CD14-positive monocyte (primary cell): ENCODE measurements around the gene PITPNC1. TPM values are rescaled to one million over a fixed set of nuclear protein-coding genes. Genes with fewer than 3 reads are reported as not detected.

Source experiments
- DNase-seq, 3 donors: peaks; one replicate each; pipeline ENCODE4 v3.0.0-alpha.2; 2011 to 2022
- H2AFZ ChIP-seq: 2 replicates; pipeline ENCODE4 v1.6.0; 2012; ENCODE audit warnings: mild to moderate bottlenecking, low read depth, low read length, inconsistent platforms; ENCODE audit not compliant: insufficient read depth, poor library complexity, severe bottlenecking
- H3K27ac ChIP-seq, 2 donors: 1 replicate in 1 of 2; 2 replicates in 1 of 2; pipeline ENCODE4 v1.5.1; 2012 to 2013; ENCODE audit warnings: low read length in 2 of 2, control low read depth in 1 of 2, inconsistent platforms in 1 of 2, low read depth in 1 of 2, mild to moderate bottlenecking in 1 of 2
- H3K27me3 ChIP-seq, 2 donors: one replicate each; pipeline versions ENCODE4 v1.6.0 to v1.6.1; 2011 to 2013; ENCODE audit warnings: low read length in 2 of 2; ENCODE audit not compliant: control insufficient read depth in 2 of 2, insufficient read depth in 2 of 2
- H3K36me3 ChIP-seq, 2 donors: replicated peaks in 1 of 2; 1 replicate in 1 of 2; 2 replicates in 1 of 2; pipeline versions ENCODE4 v1.5.1 to v1.6.1; 2012 to 2013; ENCODE audit warnings: low read length in 2 of 2, control low read depth in 1 of 2, inconsistent platforms in 1 of 2, mild to moderate bottlenecking in 1 of 2; ENCODE audit not compliant: insufficient read depth in 2 of 2, control insufficient read depth in 1 of 2
- H3K4me1 ChIP-seq, 2 donors: 1 replicate in 1 of 2; 2 replicates in 1 of 2; pipeline versions ENCODE4 v1.5.1 to v1.6.1; 2012 to 2013; ENCODE audit warnings: low read length in 2 of 2, control low read depth in 1 of 2, inconsistent platforms in 1 of 2, mild to moderate bottlenecking in 1 of 2, moderate library complexity in 1 of 2; ENCODE audit not compliant: insufficient read depth in 2 of 2, control insufficient read depth in 1 of 2
- H3K4me2 ChIP-seq: replicated peaks from 2 replicates; pipeline ENCODE3; 2012; ENCODE audit warnings: low read length, moderate library complexity, mild to moderate bottlenecking; ENCODE audit not compliant: poor library complexity, severe bottlenecking; ENCODE audit errors: extremely low read depth
- H3K4me3 ChIP-seq, 3 experiments: fragments of 200-600 bp in 1 of 3; sonication (generic) in 1 of 3; replicated peaks in 1 of 3; 1 replicate in 2 of 3; 2 replicates in 1 of 3; pipeline ENCODE4 v1.5.1; 2011 to 2013; ENCODE audit warnings: low read length in 3 of 3, mild to moderate bottlenecking in 3 of 3, control low read depth in 2 of 3, low read depth in 2 of 3, inconsistent platforms in 1 of 3, moderate library complexity in 1 of 3
- H3K79me2 ChIP-seq: 2 replicates; pipeline ENCODE4 v1.6.0; 2012; ENCODE audit warnings: mild to moderate bottlenecking, control low read depth, inconsistent platforms, low read length, moderate library complexity; ENCODE audit not compliant: insufficient read depth
- H3K9ac ChIP-seq: 2 replicates; pipeline ENCODE4 v1.6.0; 2017; ENCODE audit warnings: low read length, mild to moderate bottlenecking; ENCODE audit not compliant: insufficient read depth, poor library complexity, severe bottlenecking
- H3K9me3 ChIP-seq, 2 donors: replicated peaks in 1 of 2; 1 replicate in 1 of 2; 2 replicates in 1 of 2; pipeline versions ENCODE4 v1.5.1 to v1.6.1; 2012 to 2013; ENCODE audit warnings: low read length in 2 of 2, control low read depth in 1 of 2; ENCODE audit not compliant: control insufficient read depth in 1 of 2, insufficient read depth in 1 of 2
- H4K20me1 ChIP-seq: 2 replicates; pipeline ENCODE4 v1.6.0; 2012; ENCODE audit warnings: mild to moderate bottlenecking, low read length, control low read depth, moderate library complexity; ENCODE audit not compliant: insufficient read depth
- H3K27ac Mint-ChIP-seq, 7 donors: one replicate each; pipeline ENCODE4 v1.8.0; 2020; ENCODE audit warnings: mild to moderate bottlenecking in 7 of 7, mixed read lengths in 7 of 7, moderate library complexity in 6 of 7, inconsistent platforms in 2 of 7
- H3K27me3 Mint-ChIP-seq, 3 donors: one replicate each; pipeline ENCODE4 v1.8.0; 2021 to 2022; ENCODE audit warnings: low read depth in 3 of 3, mild to moderate bottlenecking in 3 of 3, mixed read lengths in 3 of 3, moderate library complexity in 3 of 3, inconsistent platforms in 1 of 3
- H3K36me3 Mint-ChIP-seq, 2 donors: one replicate each; pipeline ENCODE4 v1.8.0; 2020; ENCODE audit warnings: mixed read lengths in 2 of 2, inconsistent platforms in 1 of 2, mild to moderate bottlenecking in 1 of 2
- H3K4me1 Mint-ChIP-seq: one replicate; pipeline ENCODE4 v1.8.0; 2020; ENCODE audit warnings: mild to moderate bottlenecking, mixed read lengths
- H3K4me3 Mint-ChIP-seq, 2 donors: one replicate each; pipeline ENCODE4 v1.8.0; 2020; ENCODE audit warnings: mild to moderate bottlenecking in 2 of 2, mixed read lengths in 2 of 2, moderate library complexity in 1 of 2
- H3K9me3 Mint-ChIP-seq, 7 donors: one replicate each; pipeline ENCODE4 v1.8.0; 2020 to 2022; ENCODE audit warnings: mixed read lengths in 7 of 7, mild to moderate bottlenecking in 6 of 7, moderate library complexity in 6 of 7, inconsistent platforms in 2 of 7
- WGBS: methylation state at CpG from one replicate; pipeline ENCODE4 v1.1.5; 2013; ENCODE audit warnings: missing lambda C conversion rate; ENCODE audit not compliant: insufficient coverage; 5-methylcytosine and 5-hydroxymethylcytosine counted together
- intact Hi-C, 2 donors: fragments of 100-400 bp; cut with micrococcal nuclease; formaldehyde crosslinking; loops; one replicate each; pipeline versions ENCODE4 v1.15.0 to v1.15.1; 2023
- polyA plus RNA-seq, 3 donors: library from polyadenylated mRNA; depleted of rRNA in 1 of 3; unstranded in 2 of 3; stranded (reverse) in 1 of 3; fragments of 300-500 nt in 2 of 3; fragments of >200 nt in 1 of 3; fragmentation: Illumina TruSeq in 2 of 3; gene quantifications; 1 replicate in 2 of 3; 2 replicates in 1 of 3; pipeline ENCODE4 v1.2.3, GENCODE V29; 2012 to 2021
- TF ChIP-seq, protein P1 (sequence below): fragments of 200-600 bp; IDR thresholded peaks from one replicate; pipeline ENCODE4 v1.8.0; 2022; ENCODE audit warnings: antibody characterized with exemption, mild to moderate bottlenecking

PITPNC1 gene
- polyA plus RNA-seq, 3 donors, result 18.5 to 31.0 (median 21.7) TPM

DNA sequence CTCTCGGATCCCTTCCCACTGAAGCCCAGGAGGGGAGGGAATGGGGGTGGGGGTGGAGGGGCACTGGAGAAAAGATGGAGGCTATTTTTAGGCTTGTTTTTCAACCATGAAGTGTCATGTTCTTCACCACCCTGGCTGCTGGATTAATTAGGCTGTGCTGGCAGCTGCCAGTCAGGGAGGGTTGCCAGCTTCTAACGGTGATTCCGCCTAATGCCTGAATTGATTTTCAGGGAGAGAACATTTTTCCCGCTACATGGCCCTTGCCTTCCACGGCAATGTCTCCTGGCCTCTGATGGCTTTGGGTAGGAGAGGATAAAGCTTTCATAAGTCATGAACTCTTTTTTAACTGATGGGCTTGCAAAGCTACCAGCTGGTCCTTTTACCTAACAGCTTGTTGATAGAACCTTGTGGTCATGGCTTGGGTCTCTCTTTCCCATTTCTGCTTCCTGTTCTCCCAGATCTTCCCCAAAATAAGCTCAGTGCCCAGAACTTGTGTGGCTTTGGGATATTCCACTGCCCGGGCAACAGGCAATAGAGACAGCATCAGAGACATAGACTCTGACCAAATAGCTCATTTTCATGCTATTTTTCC is 167.4 kb downstream of the PITPNC1 start:
- peaks cover 16 to 17% of the 10 kb centered on the region in 2 donors for H3K4me1 ChIP-seq
- 100% methylated on average over 2 of the region's 6 CpGs for WGBS
- peak overlapping the region in 1 of 7 donors; percentile 68 for H3K27ac Mint-ChIP-seq
- no peaks in the 10 kb centered on the region for H3K27me3 ChIP-seq
- H3K9me3 ChIP-seq, result no peaks in the 10 kb centered on the region
- peaks cover 20% of the 10 kb centered on the region for H4K20me1 ChIP-seq
- intact Hi-C loops, result no loop called here
- H3K4me2 ChIP-seq, result no peak overlapping the region
- no peak overlapping the region for H3K27ac ChIP-seq
- H3K9me3 Mint-ChIP-seq, result no peaks in the 10 kb centered on the region
- no peak overlapping the region for H2AFZ ChIP-seq
- TF ChIP-seq, protein P1, sequence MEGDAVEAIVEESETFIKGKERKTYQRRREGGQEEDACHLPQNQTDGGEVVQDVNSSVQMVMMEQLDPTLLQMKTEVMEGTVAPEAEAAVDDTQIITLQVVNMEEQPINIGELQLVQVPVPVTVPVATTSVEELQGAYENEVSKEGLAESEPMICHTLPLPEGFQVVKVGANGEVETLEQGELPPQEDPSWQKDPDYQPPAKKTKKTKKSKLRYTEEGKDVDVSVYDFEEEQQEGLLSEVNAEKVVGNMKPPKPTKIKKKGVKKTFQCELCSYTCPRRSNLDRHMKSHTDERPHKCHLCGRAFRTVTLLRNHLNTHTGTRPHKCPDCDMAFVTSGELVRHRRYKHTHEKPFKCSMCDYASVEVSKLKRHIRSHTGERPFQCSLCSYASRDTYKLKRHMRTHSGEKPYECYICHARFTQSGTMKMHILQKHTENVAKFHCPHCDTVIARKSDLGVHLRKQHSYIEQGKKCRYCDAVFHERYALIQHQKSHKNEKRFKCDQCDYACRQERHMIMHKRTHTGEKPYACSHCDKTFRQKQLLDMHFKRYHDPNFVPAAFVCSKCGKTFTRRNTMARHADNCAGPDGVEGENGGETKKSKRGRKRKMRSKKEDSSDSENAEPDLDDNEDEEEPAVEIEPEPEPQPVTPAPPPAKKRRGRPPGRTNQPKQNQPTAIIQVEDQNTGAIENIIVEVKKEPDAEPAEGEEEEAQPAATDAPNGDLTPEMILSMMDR, result no peak
- H3K9ac ChIP-seq, result no peak overlapping the region
- no peak for DNase-seq
- peaks cover 4 to 6% of the 10 kb centered on the region in 2 donors for H3K36me3 Mint-ChIP-seq
- H3K79me2 ChIP-seq, result no peaks in the 10 kb centered on the region
- peaks cover 22% of the 10 kb centered on the region for H3K4me1 Mint-ChIP-seq
- no peaks in the 10 kb centered on the region for H3K27me3 Mint-ChIP-seq
- H3K36me3 ChIP-seq, result no peaks in the 10 kb centered on the region
- H3K4me3 ChIP-seq, result no peak overlapping the region
- H3K4me3 Mint-ChIP-seq, result no peak overlapping the region

DNA sequence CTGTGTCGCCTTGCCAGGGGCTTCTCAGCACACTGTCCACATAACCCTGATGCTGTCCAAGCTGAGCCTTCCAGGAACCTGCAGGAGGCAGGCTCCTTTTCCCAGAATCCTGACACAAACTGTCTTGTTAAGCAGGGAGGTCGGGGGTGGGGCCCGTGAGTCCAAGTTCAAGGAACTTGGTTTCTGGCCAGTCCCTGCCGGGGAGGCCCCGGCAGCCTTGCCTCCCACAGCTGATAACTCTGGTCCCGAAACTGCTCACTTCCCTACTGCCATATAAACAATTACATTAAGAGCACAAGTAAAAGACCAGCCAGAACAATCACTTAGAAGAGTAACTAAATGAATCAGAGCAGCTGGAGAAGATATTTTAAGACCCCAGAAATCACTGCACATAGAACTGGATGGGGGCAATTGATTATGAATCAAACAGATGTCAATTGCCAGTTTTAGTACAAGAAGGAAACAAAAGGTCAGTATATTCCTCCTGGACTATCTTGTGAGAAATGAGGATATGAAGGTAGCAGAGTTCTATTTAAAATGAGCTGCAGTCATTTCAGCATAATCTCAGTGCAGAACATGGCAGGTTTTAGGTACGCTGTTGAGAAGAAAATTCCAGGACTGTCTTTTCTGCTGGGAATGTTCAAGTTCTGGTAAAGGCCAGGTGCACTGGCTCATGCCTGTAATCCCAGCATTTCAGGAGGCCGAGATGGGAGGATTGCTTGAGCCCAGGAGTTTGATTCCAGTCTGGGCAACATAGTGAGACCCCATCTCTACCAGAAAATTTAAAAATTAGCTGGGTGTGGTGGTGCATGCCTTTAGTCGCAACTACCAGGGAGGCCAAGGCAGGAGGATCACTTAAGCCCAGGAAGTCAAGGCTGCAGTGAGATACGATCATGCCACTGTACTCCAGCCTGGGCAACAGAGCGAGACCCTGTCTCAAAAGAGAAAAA is 169.8 kb downstream of the PITPNC1 start:
- H3K27me3 ChIP-seq, result no peaks in the 10 kb centered on the region
- H3K36me3 ChIP-seq, result no peaks in the 10 kb centered on the region
- H3K27ac ChIP-seq, result peak overlapping the region in 1 of 2 donors; percentile 7
- peaks cover 3 to 6% of the 10 kb centered on the region in 2 donors for H3K36me3 Mint-ChIP-seq
- H3K27ac Mint-ChIP-seq, result peak overlapping the region in 4 of 7 donors; percentile 4 to 65 (median 46)
- no peaks in the 10 kb centered on the region for H3K27me3 Mint-ChIP-seq
- TF ChIP-seq, protein P1, result no peak
- H2AFZ ChIP-seq, result no peak overlapping the region
- H3K4me1 Mint-ChIP-seq, result peaks cover 27% of the 10 kb centered on the region
- H3K9me3 Mint-ChIP-seq, result no peaks in the 10 kb centered on the region
- intact Hi-C loops, result no loop called here
- H3K4me3 Mint-ChIP-seq, result no peak overlapping the region
- 73% methylated on average over 7 of the region's 11 CpGs for WGBS
- no peak overlapping the region for H3K4me2 ChIP-seq
- no peak overlapping the region for H3K9ac ChIP-seq
- DNase-seq, result peak; percentile 11 to 64 (median 12)
- H4K20me1 ChIP-seq, result peaks cover 28% of the 10 kb centered on the region
- peaks cover 21 to 23% of the 10 kb centered on the region in 2 donors for H3K4me1 ChIP-seq
- no peak overlapping the region for H3K4me3 ChIP-seq
- no peaks in the 10 kb centered on the region for H3K9me3 ChIP-seq
- no peaks in the 10 kb centered on the region for H3K79me2 ChIP-seq
